GM19193 (cell line): ENCODE results near the gene KIR3DL2.

Source experiments
- POLR2A ChIP-seq: IDR thresholded peaks from 4 replicates; pipeline ENCODE4 v1.6.1; 2011; ENCODE audit not compliant: insufficient read depth, insufficient read length; ENCODE audit errors: extremely low read depth

The KIR3DL2 gene

GRCh38 chr19:54881884-54882283 is 31.6 kb downstream of the KIR3DL2 start:
- no peak for TF ChIP-seq POLR2A

GRCh38 chr19:54882758-54883157 is 32.5 kb downstream of the KIR3DL2 start:
- TF ChIP-seq POLR2A = no peak

GRCh38 chr19:54883228-54883627 is 33.0 kb downstream of the KIR3DL2 start:
- TF ChIP-seq POLR2A = no peak

- TF ChIP-seq POLR2A = no peak
Observed at GRCh38 chr19:54888239-54888638, 38.0 kb downstream of the KIR3DL2 start.

GRCh38 chr19:54889566-54889965 is 39.3 kb downstream of the KIR3DL2 start:
- TF ChIP-seq POLR2A = no peak

GRCh38 chr19:54893406-54893805 is 43.2 kb downstream of the KIR3DL2 start:
- no peak for TF ChIP-seq POLR2A

- no peak for TF ChIP-seq POLR2A
Observed at GRCh38 chr19:54896036-54896435, 45.8 kb downstream of the KIR3DL2 start.

- TF ChIP-seq POLR2A = no peak
Observed at GRCh38 chr19:54902061-54902460, 51.8 kb downstream of the KIR3DL2 start.

GRCh38 chr19:54903303-54903702 is 53.1 kb downstream of the KIR3DL2 start:
- TF ChIP-seq POLR2A = no peak

- no peak for TF ChIP-seq POLR2A
Observed at GRCh38 chr19:54905421-54905802, 55.2 kb downstream of the KIR3DL2 start.

GRCh38 chr19:54905803-54906511 is 55.7 kb downstream of the KIR3DL2 start, which contains the start of gene NCR1:
Gene NCR1 (plus strand): TSS chr19:54906148. CDS start chr19:54906188, 40 bp downstream.
- TF ChIP-seq POLR2A = no peak

GRCh38 chr19:54906819-54907218 is 56.6 kb downstream of the KIR3DL2 start:
- no peak for TF ChIP-seq POLR2A
